ENCODE results near the gene CTNNA2.

Gene CTNNA2

GRCh38 chr2:80610108-80610507 lies 1097.3 kb downstream of the CTNNA2 start:
- in situ Hi-C loops (cut with MboI; ENCODE audit: low sequenced_read_pairs), result no loop called here

- in situ Hi-C loops (cut with MboI; ENCODE audit: low sequenced_read_pairs), result no loop called here
These were observed 1108.8 kb downstream of the CTNNA2 start for GRCh38 chr2:80621656-80622055.

GRCh38 chr2:80624062-80624461 lies 1111.2 kb downstream of the CTNNA2 start:
- in situ Hi-C loops (cut with MboI; ENCODE audit: low sequenced_read_pairs), result no loop called here

GRCh38 chr2:80634590-80634989 lies 1121.7 kb downstream of the CTNNA2 start:
- in situ Hi-C loops (cut with MboI; ENCODE audit: low sequenced_read_pairs), result no loop called here

GRCh38 chr2:80638783-80639182 lies 1125.9 kb downstream of the CTNNA2 start:
- in situ Hi-C loops (cut with MboI; ENCODE audit: low sequenced_read_pairs), result no loop called here

- in situ Hi-C loops (cut with MboI; ENCODE audit: low sequenced_read_pairs), result no loop called here
These were observed 1129.6 kb downstream of the CTNNA2 start for GRCh38 chr2:80642465-80642864.

- in situ Hi-C loops (cut with MboI; ENCODE audit: low sequenced_read_pairs), result no loop called here
These were observed 1130.7 kb downstream of the CTNNA2 start for GRCh38 chr2:80643598-80643997.

- in situ Hi-C loops (cut with MboI; ENCODE audit: low sequenced_read_pairs), result no loop called here
These were observed 1138.6 kb downstream of the CTNNA2 start for GRCh38 chr2:80651435-80651834.

GRCh38 chr2:80655265-80655664 lies 1142.4 kb downstream of the CTNNA2 start:
- in situ Hi-C loops (cut with MboI; ENCODE audit: low sequenced_read_pairs), result no loop called here

GRCh38 chr2:80670763-80671162 lies 1157.9 kb downstream of the CTNNA2 start:
- in situ Hi-C loops (cut with MboI; ENCODE audit: low sequenced_read_pairs), result no loop called here

GRCh38 chr2:80687524-80687923 lies 1174.7 kb downstream of the CTNNA2 start:
- in situ Hi-C loops (cut with MboI; ENCODE audit: low sequenced_read_pairs), result no loop called here

GRCh38 chr2:80689106-80689505 lies 1176.3 kb downstream of the CTNNA2 start:
- in situ Hi-C loops (cut with MboI; ENCODE audit: low sequenced_read_pairs), result no loop called here

Data from HL-60/S4 treated with retinoic acid at 250 ng/mL for 4 days and 3 days (cell line).